Activated CD4-positive, alpha-beta T cell treated with anti-CD3 and anti-CD28 coated beads, Interleukin-2, amount 10 ng/mL, durations not matched to agents 7 days and 5 days (primary cell): ENCODE measurements around the gene SFXN5. TPM values are rescaled to one million over a fixed set of nuclear protein-coding genes. Genes with fewer than 3 reads are reported as not detected.
"Not testable (repeated sequence)": the region's sequence is repeated elsewhere in the genome, so short reads cannot be mapped to it uniquely, and the experiment has no call there.

Experiments
- CTCF ChIA-PET: fragments of 350-600 bp; sonication (Branson Sonifier 250); formaldehyde crosslinking; loops from one replicate; lab custom pipeline; 2021; ENCODE audit warnings: antibody characterized with exemption; lab: Charles Lee
- POLR2A ChIA-PET: fragments of 350-600 bp; sonication (Branson Sonifier 250); formaldehyde crosslinking; loops from one replicate; lab custom pipeline; 2021; ENCODE audit warnings: antibody characterized with exemption; lab: Charles Lee
- DNase-seq: peaks from one replicate; pipeline ENCODE4 v3.0.0-alpha.2; 2020
- H3K27ac Mint-ChIP-seq: one replicate; pipeline ENCODE4 v1.8.0; 2021; ENCODE audit warnings: mild to moderate bottlenecking, moderate library complexity, mixed read lengths
- H3K27me3 Mint-ChIP-seq: one replicate; pipeline ENCODE4 v1.8.0; 2021; ENCODE audit warnings: mixed read lengths
- H3K36me3 Mint-ChIP-seq: one replicate; pipeline ENCODE4 v1.8.0; 2021; ENCODE audit warnings: low read depth, mixed read lengths
- H3K4me1 Mint-ChIP-seq: one replicate; pipeline ENCODE4 v1.8.0; 2021; ENCODE audit warnings: mixed read lengths
- H3K4me3 Mint-ChIP-seq: one replicate; pipeline ENCODE4 v1.8.0; 2021; ENCODE audit warnings: mild to moderate bottlenecking, moderate library complexity, mixed read lengths
- H3K9me3 Mint-ChIP-seq: one replicate; pipeline ENCODE4 v1.8.0; 2021; ENCODE audit warnings: mixed read lengths
- total RNA-seq, 2 experiments: library from RNA; stranded (reverse); gene quantifications; one replicate each; pipeline ENCODE4 v1.2.3, GENCODE V29; 2021

Gene SFXN5
- total RNA-seq, 2 experiments from 2014 or later: 7.0 to 10.0 TPM

- Mint-ChIP-seq H3K27me3 (peaks cover 13% of the 10 kb centered on the region), H3K9me3 (no peaks in the 10 kb centered on the region), H3K36me3 (no peaks in the 10 kb centered on the region), H3K4me1 (peaks cover 37% of the 10 kb centered on the region), H3K4me3 (no peak overlapping the region), H3K27ac (no peak overlapping the region)
- CTCF ChIA-PET: interaction anchor here (0.7 to 1.2 kb wide), 2 partner anchors 21 to 25 kb away, joined by 3 to 4 read pairs; no protein-coding TSS in a partner anchor
- POLR2A ChIA-PET: no interaction called here
- DNase-seq: no peak
Measured at GRCh38 chr2:73109431-73110167, 38.1 kb upstream of the SFXN5 start.

GRCh38 chr2:73107211-73107926 is 35.9 kb upstream of the SFXN5 start:
- POLR2A ChIA-PET: no interaction called here
- Mint-ChIP-seq H3K27me3 (peaks cover 7% of the 10 kb centered on the region), H3K4me1 (peaks cover 50% of the 10 kb centered on the region), H3K27ac (peak overlapping the region; percentile 85), H3K9me3 (no peaks in the 10 kb centered on the region), H3K36me3 (no peaks in the 10 kb centered on the region), H3K4me3 (peak overlapping the region; percentile 9)
- CTCF ChIA-PET: interaction anchor here (1.1 kb wide), 1 partner anchor 12 kb away, joined by 3 read pairs; no protein-coding TSS in a partner anchor
- peak; percentile 17 for DNase-seq

GRCh38 chr2:73106791-73107190 is 35.3 kb upstream of the SFXN5 start:
- Mint-ChIP-seq H3K4me3 (no peak overlapping the region), H3K27ac (peak overlapping the region; percentile 85), H3K4me1 (peaks cover 46% of the 10 kb centered on the region), H3K27me3 (peaks cover 5% of the 10 kb centered on the region), H3K36me3 (no peaks in the 10 kb centered on the region), H3K9me3 (no peaks in the 10 kb centered on the region)
- POLR2A ChIA-PET: no interaction called here
- no peak for DNase-seq
- CTCF ChIA-PET: no interaction called here

- H3K36me3 Mint-ChIP-seq: no peaks in the 10 kb centered on the region
- ChIA-PET CTCF (interaction anchor here (0.9 to 1.0 kb wide), 2 partner anchors 21 to 52 kb away, joined by 3 read pairs; no protein-coding TSS in a partner anchor), POLR2A (no interaction called here)
- H3K27me3 Mint-ChIP-seq: no peaks in the 10 kb centered on the region
- no peak for DNase-seq
- H3K9me3 Mint-ChIP-seq: no peaks in the 10 kb centered on the region
- peaks cover 36% of the 10 kb centered on the region for H3K4me1 Mint-ChIP-seq
- H3K4me3 Mint-ChIP-seq: no peak overlapping the region
- no peak overlapping the region for H3K27ac Mint-ChIP-seq
Measured at GRCh38 chr2:73105511-73105971, 34.0 kb upstream of the SFXN5 start.

GRCh38 chr2:73104933-73105332 is 33.4 kb upstream of the SFXN5 start:
- no peaks in the 10 kb centered on the region for H3K36me3 Mint-ChIP-seq
- CTCF ChIA-PET: interaction anchor here (0.9 kb wide), 1 partner anchor 20 kb away, joined by 3 read pairs; no protein-coding TSS in a partner anchor
- H3K4me3 Mint-ChIP-seq: no peak overlapping the region
- H3K27me3 Mint-ChIP-seq: no peaks in the 10 kb centered on the region
- H3K9me3 Mint-ChIP-seq: no peaks in the 10 kb centered on the region
- DNase-seq: no peak
- H3K27ac Mint-ChIP-seq: no peak overlapping the region
- H3K4me1 Mint-ChIP-seq: peaks cover 36% of the 10 kb centered on the region
- POLR2A ChIA-PET: no interaction called here

GRCh38 chr2:73103018-73103542 is 31.6 kb upstream of the SFXN5 start:
- H3K4me3 Mint-ChIP-seq: no peak overlapping the region
- DNase-seq: no peak
- H3K36me3 Mint-ChIP-seq: no peaks in the 10 kb centered on the region
- H3K9me3 Mint-ChIP-seq: no peaks in the 10 kb centered on the region
- no peaks in the 10 kb centered on the region for H3K27me3 Mint-ChIP-seq
- H3K27ac Mint-ChIP-seq: peak overlapping the region; percentile 55
- H3K4me1 Mint-ChIP-seq: peaks cover 30% of the 10 kb centered on the region
- ChIA-PET POLR2A (no interaction called here), CTCF (no interaction called here)

GRCh38 chr2:73101626-73102256 is 30.2 kb upstream of the SFXN5 start:
- POLR2A ChIA-PET: no interaction called here
- H3K27me3 Mint-ChIP-seq: no peaks in the 10 kb centered on the region
- peaks cover 17% of the 10 kb centered on the region for H3K4me1 Mint-ChIP-seq
- DNase-seq: no peak
- H3K36me3 Mint-ChIP-seq: no peaks in the 10 kb centered on the region
- H3K9me3 Mint-ChIP-seq: no peaks in the 10 kb centered on the region
- H3K4me3 Mint-ChIP-seq: no peak overlapping the region
- CTCF ChIA-PET: no interaction called here
- H3K27ac Mint-ChIP-seq: no peak overlapping the region

- no peak overlapping the region for H3K27ac Mint-ChIP-seq
- no peak overlapping the region for H3K4me3 Mint-ChIP-seq
- peaks cover 15% of the 10 kb centered on the region for H3K4me1 Mint-ChIP-seq
- no peaks in the 10 kb centered on the region for H3K9me3 Mint-ChIP-seq
- DNase-seq: no peak
- CTCF ChIA-PET: no interaction called here
- H3K36me3 Mint-ChIP-seq: no peaks in the 10 kb centered on the region
- no peaks in the 10 kb centered on the region for H3K27me3 Mint-ChIP-seq
- POLR2A ChIA-PET: no interaction called here
Measured at GRCh38 chr2:73100956-73101355, 29.4 kb upstream of the SFXN5 start.

- CTCF ChIA-PET: interaction anchor here (0.9 kb wide), 1 partner anchor 78 kb away, joined by 3 read pairs; no protein-coding TSS in a partner anchor
- Mint-ChIP-seq H3K4me1 (peaks cover 15% of the 10 kb centered on the region), H3K4me3 (no peak overlapping the region), H3K27me3 (no peaks in the 10 kb centered on the region), H3K27ac (no peak overlapping the region), H3K36me3 (no peaks in the 10 kb centered on the region), H3K9me3 (no peaks in the 10 kb centered on the region)
- POLR2A ChIA-PET: no interaction called here
- DNase-seq: no peak
Measured at GRCh38 chr2:73099486-73099885, 28.0 kb upstream of the SFXN5 start.

GRCh38 chr2:73095910-73096309 is 24.4 kb upstream of the SFXN5 start:
- Mint-ChIP-seq H3K27me3 (no peaks in the 10 kb centered on the region), H3K36me3 (no peaks in the 10 kb centered on the region), H3K4me1 (peaks cover 2% of the 10 kb centered on the region), H3K4me3 (no peak overlapping the region), H3K27ac (no peak overlapping the region), H3K9me3 (no peaks in the 10 kb centered on the region)
- ChIA-PET CTCF (interaction anchor here (1.8 to 2.3 kb wide), 2 partner anchors 11 to 15 kb away, joined by 5 read pairs; no protein-coding TSS in a partner anchor), POLR2A (no interaction called here)
- DNase-seq: no peak

GRCh38 chr2:73093601-73094218 is 22.2 kb upstream of the SFXN5 start:
- POLR2A ChIA-PET, H3K36me3 Mint-ChIP-seq, H3K27ac Mint-ChIP-seq, DNase-seq, H3K4me3 Mint-ChIP-seq, H3K27me3 Mint-ChIP-seq, H3K9me3 Mint-ChIP-seq, H3K4me1 Mint-ChIP-seq: not testable (repeated sequence)
- CTCF ChIA-PET: interaction anchor here (1.4 to 2.2 kb wide), 2 partner anchors 9 to 84 kb away, joined by 4 to 8 read pairs; no protein-coding TSS in a partner anchor

GRCh38 chr2:73092146-73092783 is 20.8 kb upstream of the SFXN5 start:
- H3K4me3 Mint-ChIP-seq: no peak overlapping the region
- no peaks in the 10 kb centered on the region for H3K27me3 Mint-ChIP-seq
- H3K27ac Mint-ChIP-seq: no peak overlapping the region
- no peaks in the 10 kb centered on the region for H3K36me3 Mint-ChIP-seq
- no peaks in the 10 kb centered on the region for H3K4me1 Mint-ChIP-seq
- POLR2A ChIA-PET: no interaction called here
- no peaks in the 10 kb centered on the region for H3K9me3 Mint-ChIP-seq
- CTCF ChIA-PET: interaction anchor here (1.0 to 2.2 kb wide), 2 partner anchors 63 to 85 kb away, joined by 3 to 8 read pairs; no protein-coding TSS in a partner anchor
- DNase-seq: no peak
